OCI-LY3 (cell line): ENCODE measurements around the gene COLQ.

Experiments
- H2AFZ ChIP-seq: fragments of 200-600, 300-600 bp; shearing (Covaris generic); 2 replicates; pipeline ENCODE4 v1.6.0; 2014; ENCODE audit warnings: antibody characterized with exemption, low read depth, low read length
- H3K27ac ChIP-seq: fragments of 200-600, 300-600 bp; sonication (generic); 2 replicates; pipeline ENCODE4 v1.5.1; 2014; ENCODE audit warnings: mild to moderate bottlenecking, low read length, moderate library complexity, mixed read lengths
- H3K27me3 ChIP-seq: fragments of 200-600, 300-600 bp; sonication (generic); 2 replicates; pipeline ENCODE4 v1.6.1; 2014; ENCODE audit warnings: low read depth, low read length, mixed read lengths
- H3K36me3 ChIP-seq: fragments of 200-600, 300-600 bp; sonication (generic); replicated peaks from 2 replicates; pipeline ENCODE3; 2014; ENCODE audit warnings: low read depth, low read length, mixed read lengths
- H3K4me1 ChIP-seq: fragments of 300-600, 200-600 bp; sonication (generic); 2 replicates; pipeline ENCODE4 v1.6.1; 2014; ENCODE audit warnings: low read length, mixed read lengths
- H3K4me2 ChIP-seq: fragments of 200-600, 300-600 bp; sonication (generic); 2 replicates; pipeline ENCODE4 v1.6.1; 2014; ENCODE audit warnings: low read length, mixed read lengths
- H3K4me3 ChIP-seq: fragments of 300-600, 200-600 bp; sonication (generic); 2 replicates; pipeline ENCODE4 v1.5.1; 2014; ENCODE audit warnings: antibody characterized with exemption, mild to moderate bottlenecking, low read length, moderate library complexity
- H3K79me2 ChIP-seq: fragments of 300-600, 200-600 bp; shearing (Covaris generic); 2 replicates; pipeline ENCODE4 v1.6.1; 2014; ENCODE audit warnings: mild to moderate bottlenecking, low read length, mixed read lengths
- H3K9ac ChIP-seq: fragments of 300-600, 200-600 bp; shearing (Covaris generic); 2 replicates; pipeline ENCODE4 v1.6.0; 2014; ENCODE audit warnings: mild to moderate bottlenecking, low read length, moderate library complexity
- H3K9me3 ChIP-seq: fragments of 200-600, 300-600 bp; shearing (Covaris generic); 2 replicates; pipeline ENCODE4 v1.6.1; 2014; ENCODE audit warnings: low read length, mixed read lengths; ENCODE audit not compliant: insufficient read depth
- H4K20me1 ChIP-seq: fragments of 200-600, 300-600 bp; sonication (generic); 2 replicates; pipeline ENCODE4 v1.6.1; 2016; ENCODE audit warnings: low read length, mixed read lengths; ENCODE audit not compliant: insufficient read depth
- CTCF ChIP-seq: fragments of 200-600, 300-600 bp; sonication (generic); IDR thresholded peaks from 2 replicates; pipeline ENCODE4 v1.5.1; 2014; ENCODE audit warnings: antibody characterized with exemption, low read length, low read depth
- EZH2phosphoT487 ChIP-seq: fragments of 200-600 bp; shearing (Covaris generic); IDR thresholded peaks from 2 replicates; pipeline ENCODE4 v1.6.1; 2018; ENCODE audit warnings: antibody characterized with exemption, mixed run types, low read depth

COLQ gene

GRCh38 chr3:15521573-15521965 lies at the start of gene COLQ:
Gene COLQ (minus strand): TSS chr3:15521706. CDS start chr3:15521625, 81 bp downstream.
- no peaks in the 10 kb centered on the region for H3K36me3 ChIP-seq
- H3K79me2 ChIP-seq, result no peaks in the 10 kb centered on the region
- H3K4me3 ChIP-seq, result no peak within 1 kb of the TSS
- H3K4me1 ChIP-seq, result peaks cover 11% of the 10 kb centered on the region
- no peak within 1 kb of the TSS for H3K27ac ChIP-seq
- H2AFZ ChIP-seq, result no peak within 1 kb of the TSS
- H3K27me3 ChIP-seq, result 0 out of 2 replicates have a peak, but pooled peaks cover 3% of the 10 kb centered on the region
- no peak within 1 kb of the TSS for H3K4me2 ChIP-seq
- no peaks in the 10 kb centered on the region for H3K9me3 ChIP-seq
- no peaks in the 10 kb centered on the region for H4K20me1 ChIP-seq
- no peak within 1 kb of the TSS for H3K9ac ChIP-seq
- TF ChIP-seq CTCF (no peak), EZH2phosphoT487 (no peak)

GRCh38 chr3:15563190-15563589 lies 41.7 kb upstream of the COLQ start:
- Histone ChIP-seq H3K27me3 (no peaks in the 10 kb centered on the region), H3K27ac (no peak overlapping the region), H3K4me3 (no peak overlapping the region), H3K79me2 (no peaks in the 10 kb centered on the region), H3K9me3 (no peaks in the 10 kb centered on the region), H3K4me2 (no peak overlapping the region), H3K36me3 (peaks cover 33% of the 10 kb centered on the region), H4K20me1 (no peaks in the 10 kb centered on the region), H3K9ac (no peak overlapping the region), H3K4me1 (no peaks in the 10 kb centered on the region), H2AFZ (no peak overlapping the region)
- TF ChIP-seq EZH2phosphoT487, result no peak
- TF ChIP-seq CTCF, result no peak

GRCh38 chr3:15562560-15562959 lies 41.1 kb upstream of the COLQ start:
- Histone ChIP-seq H2AFZ (no peak overlapping the region), H3K79me2 (no peaks in the 10 kb centered on the region), H3K27ac (no peak overlapping the region), H3K4me3 (no peak overlapping the region), H3K9me3 (no peaks in the 10 kb centered on the region), H3K36me3 (peaks cover 27% of the 10 kb centered on the region), H3K4me1 (peaks cover 3% of the 10 kb centered on the region), H3K9ac (no peak overlapping the region), H3K27me3 (no peaks in the 10 kb centered on the region), H4K20me1 (no peaks in the 10 kb centered on the region), H3K4me2 (no peak overlapping the region)
- TF ChIP-seq CTCF, result no peak
- no peak for TF ChIP-seq EZH2phosphoT487

GRCh38 chr3:15558581-15558980 lies 37.1 kb upstream of the COLQ start:
- Histone ChIP-seq H3K79me2 (no peaks in the 10 kb centered on the region), H3K27me3 (0 out of 2 replicates have a peak, but pooled peaks cover 4% of the 10 kb centered on the region), H3K4me3 (no peak overlapping the region), H3K9me3 (no peaks in the 10 kb centered on the region), H3K9ac (no peak overlapping the region), H4K20me1 (no peaks in the 10 kb centered on the region), H3K27ac (no peak overlapping the region), H3K4me2 (no peak overlapping the region), H3K4me1 (peaks cover 24% of the 10 kb centered on the region), H3K36me3 (peaks cover 7% of the 10 kb centered on the region), H2AFZ (no peak overlapping the region)
- TF ChIP-seq EZH2phosphoT487 (no peak), CTCF (no peak)
